Articular chondrocyte of knee joint (primary cell): ENCODE data around the gene F8A2. TPM values are rescaled to one million over a fixed set of nuclear protein-coding genes. Genes with fewer than 3 reads are reported as not detected.

Experiments
- small RNA-seq: library from RNA; depleted of rRNA; stranded (forward); fragments of <200 nt; gene quantifications from one replicate; pipeline ENCODE3, GENCODE V24; 2012
- total RNA-seq: library from RNA; depleted of rRNA; stranded (reverse); fragments of >200 nt; gene quantifications from 2 replicates; pipeline ENCODE4 v1.2.3, GENCODE V29; 2012

The F8A2 gene
- total RNA-seq = not detected in 2 replicates

DNA sequence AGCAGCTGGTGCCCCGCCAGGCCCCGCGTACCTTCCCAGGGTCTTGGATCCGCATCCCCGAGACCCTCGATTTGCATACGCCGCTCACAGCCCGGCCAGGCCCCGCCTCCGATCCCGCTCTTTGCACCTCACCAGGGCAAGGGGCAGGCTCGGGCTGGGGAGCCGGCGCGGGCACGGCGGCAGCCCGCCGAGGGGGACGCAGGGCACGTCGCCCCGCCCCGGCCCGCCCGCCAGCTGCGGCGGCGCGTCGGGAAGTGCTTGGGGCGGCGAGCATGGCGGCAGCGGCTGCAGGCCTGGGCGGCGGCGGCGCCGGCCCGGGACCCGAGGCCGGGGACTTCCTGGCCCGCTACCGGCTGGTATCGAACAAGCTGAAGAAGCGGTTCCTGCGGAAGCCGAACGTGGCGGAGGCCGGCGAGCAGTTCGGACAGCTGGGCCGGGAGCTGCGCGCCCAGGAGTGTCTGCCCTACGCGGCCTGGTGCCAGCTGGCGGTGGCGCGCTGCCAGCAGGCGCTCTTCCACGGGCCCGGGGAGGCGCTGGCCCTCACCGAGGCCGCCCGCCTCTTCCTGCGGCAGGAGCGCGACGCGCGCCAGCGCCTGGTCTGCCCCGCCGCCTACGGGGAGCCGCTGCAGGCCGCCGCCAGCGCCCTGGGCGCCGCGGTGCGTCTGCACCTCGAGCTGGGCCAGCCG lies at the start of gene F8A2:
Gene F8A2 (plus strand): TSS at position 253 of the 686 bp plus-strand sequence. CDS start 20 bp downstream, at position 273.

DNA sequence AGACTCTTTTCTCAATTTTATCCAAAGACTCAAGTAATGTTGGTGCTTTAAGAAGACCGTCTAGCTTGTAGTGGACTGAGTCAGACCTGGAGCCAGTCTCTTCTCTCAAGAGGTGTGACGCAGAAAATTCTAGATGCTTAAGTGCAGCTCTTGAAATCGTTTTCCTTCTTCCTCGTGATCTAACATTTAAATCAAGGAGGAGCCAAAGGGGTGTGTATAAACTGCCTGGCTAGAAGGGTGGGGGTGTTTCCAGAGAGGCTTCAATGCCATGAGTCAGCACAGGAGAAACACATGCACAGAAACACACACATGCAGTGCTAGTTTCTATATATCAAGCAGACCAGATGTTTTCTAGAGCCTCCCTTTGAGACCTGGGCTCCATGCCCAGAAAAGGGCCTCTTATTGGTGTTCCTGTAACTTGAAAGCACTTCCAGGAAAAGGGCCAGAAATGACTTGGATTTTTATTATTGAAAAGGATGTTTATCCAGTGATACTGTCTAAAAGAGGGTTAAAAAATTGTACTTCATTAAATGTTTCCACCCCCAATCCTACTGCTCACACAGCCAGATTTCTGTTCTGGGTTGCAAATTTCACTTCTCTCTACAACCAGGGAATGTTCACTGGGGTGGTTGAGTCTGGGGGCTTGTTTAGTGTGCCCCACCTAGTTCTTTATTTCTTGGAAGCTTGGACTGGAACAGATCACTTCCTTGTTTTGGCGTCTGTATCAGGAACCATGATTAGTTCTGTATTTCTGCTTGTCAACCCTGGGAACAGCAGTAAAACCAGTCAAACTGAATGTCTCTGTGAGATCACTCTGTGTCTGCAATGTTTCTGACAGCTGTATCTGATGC lies 47.2 kb upstream of the F8A2 start, which contains the start of gene CLIC2:
Gene CLIC2 (minus strand): TSS at position 129 of the 851 bp plus-strand sequence. CDS start 187 bp downstream, outside the sequence.

Small RNA genes within 50 kb of the gene (small RNA-seq; reads per million reads assigned to genes)
- gene MIR1184-2 = not detected

Other genes starting within 250 kb of the F8A2 start
- 63.8 and 67.0 TPM in 2 replicates for gene VBP1, start 165.6 kb upstream of the F8A2 start, total RNA-seq
- gene RAB39B, start 117.6 kb upstream of the F8A2 start, total RNA-seq = 0.52 and 0.86 TPM in 2 replicates
- gene CLIC2, start 47.5 kb upstream of the F8A2 start, total RNA-seq = 5.1 and 10.7 TPM in 2 replicates
- 1.8 and 2.9 TPM in 2 replicates for gene F8A3, start 76.5 kb downstream of the F8A2 start, total RNA-seq
- 1.0 and 1.3 TPM in 2 replicates for gene SPRY3, start 230.5 kb downstream of the F8A2 start, total RNA-seq
- 20.4 and 21.1 TPM in 2 replicates for gene TMLHE, start 230.9 kb downstream of the F8A2 start, total RNA-seq